Right renal cortex interstitium (tissue), 3 donors: Measurements from ENCODE around the gene ZNF490. TPM values are rescaled to one million over a fixed set of nuclear protein-coding genes. Genes with fewer than 3 reads are reported as not detected.

Experiments
- DNase-seq, 3 donors: peaks; one replicate each; pipeline ENCODE4 v3.0.0-alpha.2; 2013; ENCODE audit warnings: low read depth in 3 of 3, low spot score in 2 of 3
- polyA plus RNA-seq, 3 donors: library from polyadenylated mRNA; unstranded; fragments of 120-200 nt; gene quantifications; one replicate each; pipeline ENCODE4 v1.2.1, GENCODE V29; 2013; ENCODE audit not compliant: insufficient read length in 3 of 3

Gene ZNF490
- polyA plus RNA-seq, 3 donors, result 3.3 to 5.3 (median 4.7) TPM

DNA sequence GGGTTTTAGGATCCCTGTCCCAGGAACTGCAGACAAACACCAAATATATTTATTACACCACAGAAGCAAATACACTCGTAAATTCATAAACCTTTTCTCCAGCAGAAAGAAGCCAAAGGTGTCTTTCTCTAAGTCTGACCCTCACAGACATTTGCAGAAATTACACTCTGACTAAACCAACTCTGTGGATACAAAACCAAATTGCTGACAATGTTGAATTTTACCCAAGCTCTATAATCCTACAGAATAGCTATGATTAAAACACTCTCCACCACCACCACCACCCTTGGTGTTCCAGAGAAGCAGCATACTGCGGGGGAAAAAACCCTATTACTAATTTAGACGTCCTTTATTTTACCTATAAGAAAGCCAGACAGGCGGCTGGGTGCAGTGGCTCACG lies 64.5 kb downstream of the ZNF490 start:
- DNase-seq, result no peak

DNA sequence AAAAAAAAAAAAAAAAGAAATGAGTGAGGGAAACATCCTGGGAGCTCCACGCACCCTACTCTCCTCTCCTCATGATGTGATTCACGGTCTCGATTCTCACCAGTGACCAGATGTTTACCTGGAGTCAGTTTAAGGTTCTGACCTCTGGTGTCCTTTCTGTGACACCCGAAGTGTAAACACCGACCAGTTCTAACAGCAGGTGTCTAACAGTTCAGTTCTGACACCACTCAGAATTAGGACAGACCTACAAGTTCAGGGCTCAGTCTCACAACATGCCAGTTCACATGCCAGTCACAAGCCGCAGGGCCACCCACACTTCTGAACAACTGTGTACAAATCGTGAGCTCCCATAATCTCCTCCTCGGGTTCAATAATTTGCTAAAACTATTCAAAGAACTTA lies 65.3 kb downstream of the ZNF490 start:
- DNase-seq, result no peak

DNA sequence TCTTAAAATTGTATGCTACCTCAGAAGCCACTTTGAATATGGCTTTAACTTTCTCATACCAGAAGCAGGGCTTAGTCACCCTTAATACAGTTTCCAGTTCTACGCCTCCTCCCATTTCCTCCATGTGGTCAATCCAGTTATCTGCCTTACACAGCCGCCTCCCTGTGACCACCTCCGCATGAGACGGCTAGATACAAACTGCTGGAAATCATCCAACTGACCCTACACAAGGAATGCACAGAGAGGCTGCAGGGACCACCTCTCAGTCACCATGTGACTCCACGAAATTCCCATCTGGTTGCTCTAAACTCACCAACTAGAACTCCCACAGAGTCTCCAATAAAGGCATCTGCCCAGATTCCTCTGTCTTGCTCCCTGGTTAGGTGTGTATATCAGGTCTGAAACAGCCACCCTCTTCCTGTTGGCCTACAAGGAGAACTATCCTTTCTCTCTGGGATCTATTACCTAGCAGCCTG lies 66.2 kb downstream of the ZNF490 start:
- no peak for DNase-seq

DNA sequence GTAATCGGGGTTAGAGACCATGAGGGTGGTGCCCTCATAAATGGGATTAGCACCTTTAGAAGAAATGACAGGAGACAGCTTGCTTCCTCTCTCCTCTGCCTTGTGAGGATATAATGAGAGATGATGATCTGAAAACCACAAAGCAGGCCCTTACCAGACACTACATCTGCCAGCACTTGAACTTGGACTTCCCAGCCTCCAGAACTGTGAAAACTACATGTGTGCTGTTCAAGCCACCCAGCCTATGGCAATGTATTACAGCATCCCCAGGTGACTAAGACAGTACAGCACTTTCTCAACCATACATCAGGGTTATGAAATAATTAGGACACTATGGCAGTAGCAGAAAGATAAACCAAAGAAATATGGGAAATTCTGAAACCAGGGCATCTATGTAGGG lies 66.8 kb downstream of the ZNF490 start:
- DNase-seq, result no peak

Other genes with a start within 250 kb of the ZNF490 start
- 1 to 10 TPM; 7.0 to 8.4 (median 7.8) TPM for gene ZNF442, start 245.1 kb downstream of the ZNF490 start, polyA plus RNA-seq
- gene ZNF799, start 209.5 kb downstream of the ZNF490 start, polyA plus RNA-seq, result 1 to 10 TPM; 8.2 to 9.3 (median 8.7) TPM
- 10 to 100 TPM; 11.1 to 12.8 (median 11.3) TPM for gene ZNF443, start 169.8 kb downstream of the ZNF490 start, polyA plus RNA-seq
- gene ZNF709, start 126.0 kb downstream of the ZNF490 start, polyA plus RNA-seq, result 1 to 10 TPM; 8.2 to 9.2 (median 8.6) TPM
- 10 to 100 TPM; 13.8 to 15.4 (median 14.3) TPM for gene ZNF564, start 59.3 kb downstream of the ZNF490 start, polyA plus RNA-seq
- gene ZNF791, start 107 bp upstream of the ZNF490 start, polyA plus RNA-seq, result 10 to 100 TPM; 21.3 to 25.4 (median 23.2) TPM
- gene MAN2B1, start 55.9 kb upstream of the ZNF490 start, polyA plus RNA-seq, result 10 to 100 TPM; 23.6 to 26.0 (median 24.1) TPM
- 10 to 100 TPM; 11.9 to 14.5 (median 13.7) TPM for gene WDR83, start 56.0 kb upstream of the ZNF490 start, polyA plus RNA-seq
- gene DHPS, start 71.1 kb upstream of the ZNF490 start, polyA plus RNA-seq, result 10 to 100 TPM; 72.8 to 76.2 (median 72.9) TPM
- not detected for gene GNG14, start 77.2 kb upstream of the ZNF490 start, polyA plus RNA-seq
- gene FBXW9, start 85.8 kb upstream of the ZNF490 start, polyA plus RNA-seq, result 10 to 100 TPM; 12.0 to 14.3 (median 12.6) TPM
- 10 to 100 TPM; 62.2 to 66.0 (median 62.9) TPM for gene TNPO2, start 113.1 kb upstream of the ZNF490 start, polyA plus RNA-seq
- 100 to 1,000 TPM; 125 to 160 (median 151) TPM for gene TRIR, start 123.9 kb upstream of the ZNF490 start, polyA plus RNA-seq
- 10 to 100 TPM; 83.8 to 97.1 (median 89.2) TPM for gene GET3, start 126.7 kb upstream of the ZNF490 start, polyA plus RNA-seq
- gene BEST2, start 141.0 kb upstream of the ZNF490 start, polyA plus RNA-seq, result under 1 TPM in 2 of 3 donors, not detected in 1; 0.07 to 0.08 TPM
- gene HOOK2, start 164.7 kb upstream of the ZNF490 start, polyA plus RNA-seq, result 10 to 100 TPM; 34.5 to 47.7 (median 42.4) TPM
- gene JUNB, start 180.7 kb upstream of the ZNF490 start, polyA plus RNA-seq, result 10 to 100 TPM; 21.4 to 47.8 (median 32.9) TPM
- gene PRDX2, start 191.0 kb upstream of the ZNF490 start, polyA plus RNA-seq, result 100 to 1,000 TPM; 286 to 323 (median 296) TPM
- gene THSD8, start 191.3 kb upstream of the ZNF490 start, polyA plus RNA-seq, result 1 to 10 TPM; 1.7 to 7.5 (median 5.9) TPM
- 10 to 100 TPM; 31.6 to 35.6 (median 34.9) TPM for gene RNASEH2A, start 195.8 kb upstream of the ZNF490 start, polyA plus RNA-seq
- gene RTBDN, start 223.8 kb upstream of the ZNF490 start, polyA plus RNA-seq, result not detected
- under 1 TPM; 0.80 to 0.99 (median 0.89) TPM for gene MAST1, start 227.7 kb upstream of the ZNF490 start, polyA plus RNA-seq